HG03457 (cell line): ENCODE data around the gene TKT.
A peak's percentile ranks its signal among the peaks of the same experiment; 100 is the strongest.

ENCODE experiments used
- ATAC-seq: cut with Tn5 transposase; IDR thresholded peaks from one replicate; pipeline ENCODE4 v1.9.1; 2021; ENCODE audit warnings: moderate number of reproducible peaks; ENCODE audit not compliant: unreplicated experiment

Gene TKT

DNA sequence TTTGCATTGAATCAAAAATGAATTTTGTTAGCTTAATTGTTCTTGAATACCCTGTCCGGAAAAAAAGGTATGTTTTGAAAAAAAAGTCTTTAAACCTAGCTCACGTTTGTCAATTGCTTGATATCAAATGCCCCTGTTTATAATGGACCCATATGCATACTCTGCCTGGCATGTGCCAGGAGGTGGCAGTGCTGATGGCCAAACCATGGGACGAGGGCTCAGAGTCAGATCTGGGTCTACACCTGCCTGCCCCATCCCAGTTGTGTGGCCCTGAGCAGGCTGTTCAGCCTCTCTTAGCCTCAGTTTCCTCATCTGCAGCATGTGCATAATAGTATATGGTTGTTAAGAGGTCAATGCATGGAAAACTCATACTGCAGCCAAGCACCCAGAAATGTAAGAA, 56.0 kb downstream of the TKT start:
- no peak for ATAC-seq

DNA sequence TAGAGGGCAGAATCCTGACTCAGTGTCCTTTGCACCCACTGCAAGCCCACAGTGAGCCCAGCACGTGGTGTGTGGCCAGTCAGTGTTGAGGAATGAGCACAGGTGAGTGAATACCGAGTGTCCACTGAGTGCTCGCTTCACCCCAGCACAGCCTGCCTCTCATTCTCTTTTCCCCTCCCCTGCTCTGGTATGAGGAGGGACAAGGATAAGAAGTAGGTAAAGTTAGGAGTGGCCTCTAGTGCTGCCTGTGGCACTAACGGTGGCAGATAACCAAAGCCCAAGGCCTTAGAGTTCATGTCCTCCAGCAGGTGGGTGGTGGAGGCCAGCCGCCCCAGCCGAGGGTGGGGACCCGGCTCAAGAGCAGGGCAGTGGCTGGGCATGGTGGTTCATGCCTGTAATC, 56.8 kb downstream of the TKT start:
- ATAC-seq: no peak

GRCh38 chr3:53198256-53198977, 57.4 kb downstream of the TKT start:
- ATAC-seq: no peak

- ATAC-seq: no peak
These were observed 59.0 kb downstream of the TKT start for GRCh38 chr3:53196575-53197407.

- no peak for ATAC-seq
These were observed 59.9 kb downstream of the TKT start for GRCh38 chr3:53195602-53196574.

GRCh38 chr3:53195066-53195450, 60.8 kb downstream of the TKT start:
- no peak for ATAC-seq

DNA sequence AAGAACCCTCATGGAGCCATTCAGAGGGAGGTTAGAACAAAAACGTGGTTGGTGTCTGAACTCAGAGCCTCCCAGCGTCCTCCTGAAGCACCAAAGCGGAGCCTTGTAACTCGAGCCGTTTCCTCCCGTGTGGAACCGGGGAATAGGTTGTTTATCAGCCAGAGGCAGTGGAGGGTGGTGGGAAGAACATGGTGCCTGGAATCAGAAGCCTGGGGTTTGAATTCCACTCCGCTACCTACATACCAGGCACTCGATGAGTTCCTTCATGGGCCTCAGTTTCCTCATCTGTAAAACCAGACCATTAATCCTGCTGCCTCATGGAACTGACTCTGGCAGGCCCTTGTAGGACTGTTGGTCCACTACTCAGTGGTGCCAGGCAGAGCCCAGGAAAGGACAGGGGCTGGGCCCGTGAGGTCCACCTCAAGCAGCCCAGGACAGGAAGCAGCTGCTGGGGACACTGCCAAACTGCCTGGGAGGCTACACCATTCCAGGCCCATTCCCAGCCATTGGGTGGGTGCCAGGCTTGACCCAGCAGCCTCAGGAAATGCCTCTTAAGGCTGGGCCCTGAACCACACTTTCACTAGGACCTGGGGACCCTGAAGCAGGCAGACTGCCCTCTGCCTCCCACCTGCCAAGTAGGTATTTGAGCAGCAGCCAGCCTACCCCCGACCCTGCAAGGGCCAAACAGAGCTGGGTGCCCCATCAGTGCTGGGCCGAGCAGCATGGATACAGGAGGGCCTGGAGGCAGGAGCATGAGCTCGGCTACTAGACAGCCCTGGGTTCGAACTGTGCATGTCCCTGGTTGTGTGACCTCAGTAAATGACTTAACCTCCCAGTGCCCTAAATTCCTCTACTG, 61.4 kb downstream of the TKT start:
- no peak for ATAC-seq

GRCh38 chr3:53193466-53194209, 62.2 kb downstream of the TKT start:
- no peak for ATAC-seq

GRCh38 chr3:53192608-53193007, 63.2 kb downstream of the TKT start:
- peak; percentile 51 for ATAC-seq

GRCh38 chr3:53191836-53192480, 63.9 kb downstream of the TKT start:
- ATAC-seq: no peak

- no peak for ATAC-seq
These were observed 65.2 kb downstream of the TKT start for GRCh38 chr3:53190659-53191058.

GRCh38 chr3:53189276-53189675, 66.5 kb downstream of the TKT start:
- no peak for ATAC-seq

DNA sequence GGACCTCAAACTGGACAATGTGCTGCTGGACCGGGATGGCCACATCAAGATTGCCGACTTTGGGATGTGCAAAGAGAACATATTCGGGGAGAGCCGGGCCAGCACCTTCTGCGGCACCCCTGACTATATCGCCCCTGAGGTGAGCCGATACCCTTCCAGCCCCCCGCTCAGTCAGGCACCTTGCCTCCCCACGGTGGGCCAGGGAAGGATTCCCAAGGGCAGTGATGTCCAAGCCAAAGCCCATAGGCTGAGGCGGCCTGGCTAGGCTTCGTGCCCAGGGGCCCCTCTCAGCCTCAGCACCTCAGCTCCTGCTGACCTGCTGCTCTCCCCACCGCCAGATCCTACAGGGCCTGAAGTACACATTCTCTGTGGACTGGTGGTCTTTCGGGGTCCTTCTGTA, 67.1 kb downstream of the TKT start:
- no peak for ATAC-seq

DNA sequence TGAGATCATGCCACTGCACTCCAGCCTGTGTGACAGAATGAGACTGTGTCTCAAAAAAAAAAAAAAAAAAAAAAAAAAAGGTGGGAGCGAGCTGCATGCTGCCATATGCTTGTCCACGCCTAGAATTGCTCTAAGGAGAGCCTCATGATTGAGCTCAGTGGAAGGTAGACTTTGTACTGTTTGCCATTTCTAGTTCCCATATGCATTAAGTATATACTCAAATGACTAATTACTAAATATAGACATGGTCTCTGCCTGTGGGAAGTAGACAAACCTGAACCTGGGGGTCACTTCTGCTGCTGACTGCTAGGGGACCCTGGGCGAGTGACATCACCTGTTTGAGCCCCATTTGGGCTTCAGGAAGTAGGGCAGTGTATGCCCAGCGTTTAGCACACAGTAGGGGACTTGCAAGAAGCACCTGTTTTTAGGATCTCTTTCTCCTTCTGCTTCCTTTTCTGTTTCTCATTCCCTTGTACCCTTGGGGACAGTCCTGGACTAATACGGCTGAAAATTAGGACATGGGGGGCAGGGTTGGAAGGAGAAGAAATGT, 67.6 kb downstream of the TKT start:
- no peak for ATAC-seq

DNA sequence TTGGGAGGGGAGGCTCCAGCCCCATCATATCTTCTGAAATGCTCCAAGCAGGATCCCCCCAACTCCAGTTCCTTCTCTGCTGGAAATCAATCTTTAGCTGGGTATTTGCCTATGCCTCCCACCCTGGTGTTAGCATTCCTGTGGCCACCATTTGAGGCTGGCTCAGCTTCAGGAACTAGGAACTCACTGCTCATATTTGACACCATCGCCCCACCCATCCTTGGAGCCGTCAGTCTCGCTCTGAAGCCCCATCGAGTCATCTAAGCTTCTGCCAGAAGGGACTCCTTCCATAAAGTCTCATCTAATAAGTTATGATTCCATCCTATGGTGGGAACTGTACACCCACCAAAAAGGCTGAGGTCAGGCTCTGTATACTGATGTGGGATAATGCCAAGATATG, 68.4 kb downstream of the TKT start:
- ATAC-seq: no peak

GRCh38 chr3:53186726-53187125, 69.1 kb downstream of the TKT start:
- ATAC-seq: no peak

GRCh38 chr3:53185761-53186465, 69.9 kb downstream of the TKT start:
- no peak for ATAC-seq

DNA sequence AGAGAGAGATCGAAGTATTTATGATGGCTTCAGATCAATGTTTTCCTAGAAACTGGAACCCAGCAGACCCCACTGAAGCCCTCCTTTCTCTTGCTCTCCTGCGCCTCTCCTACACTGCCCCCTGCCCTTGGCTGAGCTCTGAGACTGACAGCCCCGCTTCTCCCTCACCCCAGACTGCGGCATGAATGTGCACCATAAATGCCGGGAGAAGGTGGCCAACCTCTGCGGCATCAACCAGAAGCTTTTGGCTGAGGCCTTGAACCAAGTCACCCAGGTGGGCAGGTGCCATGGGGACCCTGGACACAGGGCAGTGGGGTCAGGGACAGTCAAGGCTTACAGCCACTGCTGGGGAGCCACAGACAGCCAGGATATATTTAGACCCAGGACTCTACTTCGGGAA, 71.1 kb downstream of the TKT start:
- no peak for ATAC-seq
